OCI-LY3 (cell line): ENCODE measurements around the gene CEMIP2.
A peak's percentile ranks its signal among the peaks of the same experiment; 100 is the strongest.

Experiments
- H2AFZ ChIP-seq: fragments of 200-600, 300-600 bp; shearing (Covaris generic); 2 replicates; pipeline ENCODE4 v1.6.0; 2014; ENCODE audit warnings: antibody characterized with exemption, low read depth, low read length
- H3K27ac ChIP-seq: fragments of 200-600, 300-600 bp; sonication (generic); 2 replicates; pipeline ENCODE4 v1.5.1; 2014; ENCODE audit warnings: mild to moderate bottlenecking, low read length, moderate library complexity, mixed read lengths
- H3K27me3 ChIP-seq: fragments of 200-600, 300-600 bp; sonication (generic); 2 replicates; pipeline ENCODE4 v1.6.1; 2014; ENCODE audit warnings: low read depth, low read length, mixed read lengths
- H3K36me3 ChIP-seq: fragments of 200-600, 300-600 bp; sonication (generic); replicated peaks from 2 replicates; pipeline ENCODE3; 2014; ENCODE audit warnings: low read depth, low read length, mixed read lengths
- H3K4me1 ChIP-seq: fragments of 300-600, 200-600 bp; sonication (generic); 2 replicates; pipeline ENCODE4 v1.6.1; 2014; ENCODE audit warnings: low read length, mixed read lengths
- H3K4me2 ChIP-seq: fragments of 200-600, 300-600 bp; sonication (generic); 2 replicates; pipeline ENCODE4 v1.6.1; 2014; ENCODE audit warnings: low read length, mixed read lengths
- H3K4me3 ChIP-seq: fragments of 300-600, 200-600 bp; sonication (generic); 2 replicates; pipeline ENCODE4 v1.5.1; 2014; ENCODE audit warnings: antibody characterized with exemption, mild to moderate bottlenecking, low read length, moderate library complexity
- H3K79me2 ChIP-seq: fragments of 300-600, 200-600 bp; shearing (Covaris generic); 2 replicates; pipeline ENCODE4 v1.6.1; 2014; ENCODE audit warnings: mild to moderate bottlenecking, low read length, mixed read lengths
- H3K9ac ChIP-seq: fragments of 300-600, 200-600 bp; shearing (Covaris generic); 2 replicates; pipeline ENCODE4 v1.6.0; 2014; ENCODE audit warnings: mild to moderate bottlenecking, low read length, moderate library complexity
- H3K9me3 ChIP-seq: fragments of 200-600, 300-600 bp; shearing (Covaris generic); 2 replicates; pipeline ENCODE4 v1.6.1; 2014; ENCODE audit warnings: low read length, mixed read lengths; ENCODE audit not compliant: insufficient read depth
- H4K20me1 ChIP-seq: fragments of 200-600, 300-600 bp; sonication (generic); 2 replicates; pipeline ENCODE4 v1.6.1; 2016; ENCODE audit warnings: low read length, mixed read lengths; ENCODE audit not compliant: insufficient read depth
- EZH2phosphoT487 ChIP-seq: fragments of 200-600 bp; shearing (Covaris generic); IDR thresholded peaks from 2 replicates; pipeline ENCODE4 v1.6.1; 2018; ENCODE audit warnings: antibody characterized with exemption, mixed run types, low read depth
- TF ChIP-seq, protein P1 (sequence below): fragments of 200-600, 300-600 bp; sonication (generic); IDR thresholded peaks from 2 replicates; pipeline ENCODE4 v1.5.1; 2014; ENCODE audit warnings: antibody characterized with exemption, low read length, low read depth

Gene CEMIP2

DNA sequence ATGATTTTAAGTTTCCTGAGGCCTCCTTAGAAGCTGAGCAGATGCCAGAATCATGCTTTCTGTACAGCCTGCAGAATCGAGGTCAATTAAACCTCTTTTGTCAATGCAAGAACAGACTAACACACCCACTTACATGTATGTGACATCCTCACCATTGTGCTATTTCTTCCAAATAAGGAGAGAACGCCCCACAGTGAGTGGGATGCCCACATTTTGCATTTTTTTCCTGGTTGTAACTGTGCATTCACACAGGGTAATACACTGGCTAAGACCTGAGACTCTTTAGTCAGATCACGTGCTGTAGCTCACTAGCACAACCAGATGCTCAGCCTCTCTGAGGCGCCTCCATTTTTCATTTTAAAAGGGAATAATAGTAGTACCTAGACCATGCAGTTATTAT, 4.4 kb upstream of the CEMIP2 start:
- no peak overlapping the region for H3K9ac ChIP-seq
- peaks cover 2% of the 10 kb centered on the region for H3K4me1 ChIP-seq
- no peaks in the 10 kb centered on the region for H3K36me3 ChIP-seq
- H2AFZ ChIP-seq: no peak overlapping the region
- TF ChIP-seq, protein P1, sequence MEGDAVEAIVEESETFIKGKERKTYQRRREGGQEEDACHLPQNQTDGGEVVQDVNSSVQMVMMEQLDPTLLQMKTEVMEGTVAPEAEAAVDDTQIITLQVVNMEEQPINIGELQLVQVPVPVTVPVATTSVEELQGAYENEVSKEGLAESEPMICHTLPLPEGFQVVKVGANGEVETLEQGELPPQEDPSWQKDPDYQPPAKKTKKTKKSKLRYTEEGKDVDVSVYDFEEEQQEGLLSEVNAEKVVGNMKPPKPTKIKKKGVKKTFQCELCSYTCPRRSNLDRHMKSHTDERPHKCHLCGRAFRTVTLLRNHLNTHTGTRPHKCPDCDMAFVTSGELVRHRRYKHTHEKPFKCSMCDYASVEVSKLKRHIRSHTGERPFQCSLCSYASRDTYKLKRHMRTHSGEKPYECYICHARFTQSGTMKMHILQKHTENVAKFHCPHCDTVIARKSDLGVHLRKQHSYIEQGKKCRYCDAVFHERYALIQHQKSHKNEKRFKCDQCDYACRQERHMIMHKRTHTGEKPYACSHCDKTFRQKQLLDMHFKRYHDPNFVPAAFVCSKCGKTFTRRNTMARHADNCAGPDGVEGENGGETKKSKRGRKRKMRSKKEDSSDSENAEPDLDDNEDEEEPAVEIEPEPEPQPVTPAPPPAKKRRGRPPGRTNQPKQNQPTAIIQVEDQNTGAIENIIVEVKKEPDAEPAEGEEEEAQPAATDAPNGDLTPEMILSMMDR: no peak
- no peak for TF ChIP-seq EZH2phosphoT487
- no peak overlapping the region for H3K27ac ChIP-seq
- H3K79me2 ChIP-seq: no peaks in the 10 kb centered on the region
- H4K20me1 ChIP-seq: no peaks in the 10 kb centered on the region; the same call in 1 of the 2 replicates
- H3K27me3 ChIP-seq: peaks cover 11% of the 10 kb centered on the region
- H3K4me3 ChIP-seq: no peak overlapping the region
- no peaks in the 10 kb centered on the region for H3K9me3 ChIP-seq
- no peak overlapping the region for H3K4me2 ChIP-seq

- no peak for TF ChIP-seq EZH2phosphoT487
- TF ChIP-seq, protein P1: no peak
- Histone ChIP-seq H2AFZ (no peak overlapping the region), H3K27ac (no peak overlapping the region), H3K4me2 (peak overlapping the region; percentile 99; the same call in 1 of the 2 replicates), H4K20me1 (no peaks in the 10 kb centered on the region; the same call in 1 of the 2 replicates), H3K27me3 (peaks cover 23% of the 10 kb centered on the region), H3K9ac (no peak overlapping the region), H3K36me3 (no peaks in the 10 kb centered on the region), H3K4me1 (peaks cover 17% of the 10 kb centered on the region), H3K4me3 (no peak overlapping the region), H3K79me2 (no peaks in the 10 kb centered on the region), H3K9me3 (no peaks in the 10 kb centered on the region)
Observed at GRCh38 chr9:71770170-71770569, 1.9 kb upstream of the CEMIP2 start.

DNA sequence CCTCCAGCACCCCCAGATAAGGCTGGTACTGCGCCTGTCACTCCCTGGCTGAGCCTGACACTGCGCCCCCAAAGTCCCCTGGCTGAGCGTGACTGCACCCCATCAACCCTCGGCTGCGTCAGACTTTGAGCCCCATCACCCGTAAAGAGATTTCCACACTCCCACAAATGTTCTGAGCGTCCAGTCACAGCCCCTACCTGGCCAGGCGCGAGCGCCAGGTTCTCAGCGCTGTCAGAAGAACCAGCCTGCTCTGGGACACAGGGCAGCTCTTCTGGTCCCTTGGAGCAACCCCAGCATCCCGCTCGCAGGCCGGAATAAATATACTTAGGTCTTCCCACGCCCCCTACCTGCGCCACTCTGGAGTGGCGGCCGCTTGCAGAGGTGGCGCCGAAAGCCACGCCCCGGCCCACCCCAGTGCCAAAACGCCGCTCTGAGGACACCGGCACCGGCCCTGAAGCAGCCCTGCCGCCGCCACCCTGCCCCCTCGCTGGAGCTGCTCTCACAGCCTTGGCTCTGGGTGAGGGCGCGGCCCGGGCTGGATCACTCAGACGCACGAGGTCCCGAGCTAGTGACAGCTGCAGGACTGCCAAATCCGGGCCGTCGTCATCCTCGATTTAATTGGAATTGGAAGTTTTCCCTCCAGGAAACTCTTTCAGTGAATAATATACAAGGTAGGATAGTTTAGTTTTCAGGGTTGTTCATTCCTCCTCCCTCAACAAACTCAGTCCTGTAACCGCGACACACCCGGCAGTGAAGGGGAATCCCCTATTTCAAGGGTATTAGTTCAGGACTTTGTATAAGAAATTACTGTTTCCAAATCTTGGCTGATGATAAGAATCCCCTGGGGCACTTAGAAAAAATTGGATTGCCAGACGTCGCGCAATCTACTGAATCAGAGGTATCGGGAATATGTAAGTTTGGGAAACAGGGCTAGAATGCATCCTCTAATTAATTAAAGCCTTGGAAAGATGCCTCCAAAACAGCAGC, 1.2 kb upstream of the CEMIP2 start:
- no peak for TF ChIP-seq EZH2phosphoT487
- TF ChIP-seq, protein P1: no peak; the same call in 1 of the 2 replicates
- H2AFZ ChIP-seq: peak overlapping the region; percentile 53; the same call in 1 of the 2 replicates

DNA sequence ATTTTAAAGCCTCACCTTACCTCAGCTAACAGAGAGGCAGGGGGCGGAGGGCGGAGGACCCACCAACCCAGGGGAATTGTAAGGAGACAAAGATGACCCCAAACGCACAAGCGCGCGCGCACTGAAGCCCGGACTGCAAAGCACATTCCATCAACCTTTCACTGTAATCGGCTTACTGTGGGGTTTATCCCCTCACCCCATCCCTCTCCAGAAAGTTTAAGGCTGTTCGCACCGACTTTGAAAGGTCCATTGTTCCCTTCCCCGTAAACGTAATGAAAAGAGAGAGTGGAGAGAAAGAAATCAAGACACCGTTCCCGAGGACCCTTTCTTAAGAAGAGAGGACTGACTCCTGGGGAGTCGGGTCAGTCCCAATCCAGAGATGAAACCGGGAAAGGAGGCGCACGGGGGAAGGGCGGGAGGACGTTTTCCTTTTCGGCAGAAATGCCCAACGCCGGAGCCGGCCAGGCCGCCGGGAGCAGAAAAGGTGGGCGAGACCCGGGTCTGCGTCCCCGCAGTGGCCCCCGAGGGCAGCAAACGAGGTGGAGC, 464 bp downstream of the CEMIP2 start:
- Histone ChIP-seq H3K27ac (no peak overlapping the region), H2AFZ (no peak overlapping the region), H3K36me3 (no peaks in the 10 kb centered on the region), H3K4me1 (peaks cover 17% of the 10 kb centered on the region), H3K9me3 (no peaks in the 10 kb centered on the region), H3K79me2 (no peaks in the 10 kb centered on the region), H3K9ac (peak overlapping the region; percentile 30), H3K4me2 (peak overlapping the region; percentile 83), H4K20me1 (no peaks in the 10 kb centered on the region; the same call in 1 of the 2 replicates), H3K4me3 (peak overlapping the region; percentile 93), H3K27me3 (peaks cover 42% of the 10 kb centered on the region)
- TF ChIP-seq, protein P1: no peak
- no peak for TF ChIP-seq EZH2phosphoT487

More for the DNA sequence above, 1.2 kb upstream of the CEMIP2 start:
- H3K27me3 ChIP-seq: peaks cover 29% of the 10 kb centered on the region
- H3K4me3 ChIP-seq: peak overlapping the region; percentile 93
- H4K20me1 ChIP-seq: no peaks in the 10 kb centered on the region; the same call in 1 of the 2 replicates
- H3K4me1 ChIP-seq: peaks cover 17% of the 10 kb centered on the region
- no peaks in the 10 kb centered on the region for H3K9me3 ChIP-seq
- H3K4me2 ChIP-seq: peak overlapping the region; percentile 99
- H3K27ac ChIP-seq: no peak overlapping the region
- H3K36me3 ChIP-seq: no peaks in the 10 kb centered on the region
- peak overlapping the region; percentile 51 for H3K9ac ChIP-seq
- no peaks in the 10 kb centered on the region for H3K79me2 ChIP-seq
